Cardiac ventricle fibroblast (primary cell): ENCODE results near the gene WDR41. TPM values are rescaled to one million over a fixed set of nuclear protein-coding genes. Genes with fewer than 3 reads are reported as not detected.

ENCODE experiments used
- total RNA-seq: library from RNA; depleted of rRNA; stranded (reverse); fragments of >200 nt; gene quantifications from 2 replicates; pipeline ENCODE4 v1.2.3, GENCODE V29; 2015

Gene WDR41
- 29.0 and 40.1 TPM in 2 replicates for total RNA-seq

GRCh38 chr5:77491783-77492652, at the start of gene WDR41:
Gene WDR41 (minus strand): TSS chr5:77492316. CDS start chr5:77492220, 96 bp downstream.

Other genes starting within 250 kb of the WDR41 start
- not detected in 2 replicates for gene OTP, start 146.4 kb upstream of the WDR41 start, total RNA-seq